RPMI8226 (cell line): ENCODE results near the gene RGMA.
"Not testable (repeated sequence)": the region's sequence is repeated elsewhere in the genome, so short reads cannot be mapped to it uniquely, and the experiment has no call there.

Experiments
- DNase-seq: peaks from one replicate; pipeline ENCODE4 v3.0.0-alpha.2; 2015

Gene RGMA

DNA sequence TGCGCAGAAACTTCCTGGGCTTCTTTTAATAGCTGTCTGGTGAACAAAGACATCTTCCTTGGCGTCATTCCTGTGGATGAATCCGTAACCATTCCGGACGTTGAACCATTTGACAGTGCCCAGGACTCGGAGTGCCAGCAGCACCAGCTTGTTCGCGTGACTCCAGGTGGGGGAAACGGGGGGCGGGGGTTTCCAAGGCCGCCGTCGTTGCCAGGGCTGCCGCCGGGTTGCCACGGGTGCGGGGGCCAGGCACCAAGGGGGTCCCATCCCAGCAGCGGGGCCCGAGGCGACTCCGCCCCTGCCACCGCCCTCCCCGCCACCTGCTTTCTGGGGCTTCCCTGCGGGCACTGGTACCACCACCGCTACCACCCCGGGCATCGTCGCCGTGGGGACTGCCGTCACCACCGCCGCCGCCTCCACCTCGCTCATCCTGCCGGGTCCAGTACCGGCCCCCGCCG lies 22.8 kb downstream of the RGMA start:
- no peak for DNase-seq

DNA sequence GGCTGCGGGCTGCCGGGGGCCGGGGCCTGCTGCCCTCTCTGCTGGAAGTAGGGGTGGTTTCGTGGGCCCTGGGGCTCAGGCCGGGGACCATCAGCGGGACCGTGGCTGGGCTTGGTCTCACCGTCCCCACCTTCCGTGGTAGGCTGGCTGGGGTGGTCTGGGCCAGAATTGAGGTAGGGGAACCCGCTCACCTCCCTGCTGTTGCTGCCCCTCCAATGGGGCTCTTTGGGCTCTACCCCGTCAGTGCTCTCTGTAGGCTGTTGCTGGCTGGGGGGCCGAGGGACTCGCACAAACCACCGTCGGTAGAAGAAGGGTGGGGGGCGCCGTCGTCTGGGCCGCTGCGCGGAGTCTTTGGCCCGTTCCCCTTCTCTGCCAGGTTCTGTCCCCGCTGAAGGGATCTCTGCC lies 23.4 kb downstream of the RGMA start:
- DNase-seq: no peak

DNA sequence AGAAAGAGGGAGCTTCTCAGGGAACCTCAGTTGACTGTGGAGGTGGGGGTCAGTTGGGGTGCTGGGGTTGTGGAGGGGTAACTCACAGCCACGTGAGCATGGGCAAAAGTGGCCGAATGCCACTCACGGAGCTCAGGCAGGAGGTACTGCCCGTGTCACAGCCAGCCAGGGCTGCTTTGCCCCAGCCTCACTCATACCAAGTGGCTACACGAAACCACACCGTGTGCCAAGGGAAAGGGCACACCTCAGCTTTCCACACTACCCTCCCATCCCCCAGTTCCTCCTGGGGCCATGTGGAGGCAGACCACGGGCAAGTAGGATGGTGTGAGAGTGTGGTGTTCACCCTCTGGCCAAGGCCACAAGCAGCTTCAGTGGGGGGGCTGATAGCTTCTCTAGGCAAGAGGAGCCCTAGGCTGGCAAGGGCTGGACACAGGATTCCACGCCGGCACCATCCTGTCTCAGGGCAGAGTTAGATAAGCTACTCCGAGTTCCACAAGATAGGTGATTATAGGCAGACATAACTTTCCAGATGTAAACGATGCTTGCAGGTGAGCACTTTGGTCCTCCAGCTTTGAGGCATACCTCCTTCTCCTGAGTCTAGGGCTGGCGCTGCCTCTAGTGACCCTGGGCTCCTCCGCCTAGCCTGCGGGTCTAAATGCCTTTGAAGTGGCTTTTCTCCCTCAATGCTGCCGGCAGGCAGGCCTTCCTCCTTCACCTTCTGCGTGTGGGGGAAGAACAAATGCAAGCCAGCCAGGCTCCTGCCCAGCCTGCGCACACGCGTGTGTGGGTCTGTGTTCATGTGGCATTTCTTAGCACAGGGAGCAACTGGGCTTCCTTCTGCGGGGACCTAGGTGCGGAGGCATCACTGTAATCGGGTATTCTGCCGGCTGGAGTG lies 25.0 kb downstream of the RGMA start:
- peak; percentile 56 for DNase-seq

DNA sequence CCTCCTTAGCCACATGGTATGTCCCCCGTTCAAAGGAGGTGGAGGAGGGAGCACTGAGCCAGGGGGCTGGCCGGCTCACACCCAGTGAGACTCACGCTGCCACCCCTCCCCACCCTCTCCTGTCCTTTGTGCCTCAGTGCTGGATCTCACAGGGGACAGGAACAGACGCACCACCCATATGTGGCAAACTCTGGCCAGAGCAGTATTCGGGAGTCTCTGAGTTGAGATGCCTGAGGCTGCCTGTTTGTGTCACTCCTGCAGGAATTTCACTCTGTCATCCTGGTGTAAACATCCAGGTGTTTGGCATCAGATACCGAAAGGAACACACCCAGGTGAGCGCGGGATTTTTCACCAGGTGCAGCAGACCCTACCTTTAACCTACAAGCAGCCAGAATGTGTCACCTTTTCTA lies 25.7 kb downstream of the RGMA start:
- no peak for DNase-seq

DNA sequence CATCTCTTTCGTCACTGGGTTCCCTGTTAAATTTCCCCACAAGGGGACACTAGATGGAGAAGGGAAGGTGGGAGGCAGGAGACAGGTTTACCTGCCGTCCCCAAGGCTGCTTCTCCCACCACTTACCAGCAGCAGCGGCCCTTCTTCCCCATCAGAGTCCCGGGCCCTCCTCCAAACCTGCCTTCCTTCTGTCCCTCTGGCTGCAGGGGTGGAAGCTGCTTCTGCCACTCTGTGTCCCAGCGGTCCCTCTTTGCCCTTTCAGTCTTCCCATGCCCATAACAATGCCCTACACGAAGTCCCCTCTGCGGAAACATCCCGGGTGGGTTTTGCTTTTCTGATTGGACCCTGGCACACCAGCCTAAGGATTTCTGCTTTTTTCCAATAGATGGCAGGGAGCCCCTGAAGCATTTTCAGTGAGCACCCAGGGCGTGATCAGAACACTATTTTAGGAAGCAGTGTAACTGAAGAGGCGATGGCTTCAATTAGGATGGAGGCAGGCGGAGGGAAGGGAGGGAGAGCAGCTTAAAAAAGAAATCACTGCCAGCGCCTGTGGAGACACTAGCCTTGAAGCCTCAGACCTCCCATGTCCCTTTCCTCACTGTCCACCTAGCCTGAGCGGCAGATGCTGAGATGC lies 26.3 kb downstream of the RGMA start:
- DNase-seq: not testable (repeated sequence)

DNA sequence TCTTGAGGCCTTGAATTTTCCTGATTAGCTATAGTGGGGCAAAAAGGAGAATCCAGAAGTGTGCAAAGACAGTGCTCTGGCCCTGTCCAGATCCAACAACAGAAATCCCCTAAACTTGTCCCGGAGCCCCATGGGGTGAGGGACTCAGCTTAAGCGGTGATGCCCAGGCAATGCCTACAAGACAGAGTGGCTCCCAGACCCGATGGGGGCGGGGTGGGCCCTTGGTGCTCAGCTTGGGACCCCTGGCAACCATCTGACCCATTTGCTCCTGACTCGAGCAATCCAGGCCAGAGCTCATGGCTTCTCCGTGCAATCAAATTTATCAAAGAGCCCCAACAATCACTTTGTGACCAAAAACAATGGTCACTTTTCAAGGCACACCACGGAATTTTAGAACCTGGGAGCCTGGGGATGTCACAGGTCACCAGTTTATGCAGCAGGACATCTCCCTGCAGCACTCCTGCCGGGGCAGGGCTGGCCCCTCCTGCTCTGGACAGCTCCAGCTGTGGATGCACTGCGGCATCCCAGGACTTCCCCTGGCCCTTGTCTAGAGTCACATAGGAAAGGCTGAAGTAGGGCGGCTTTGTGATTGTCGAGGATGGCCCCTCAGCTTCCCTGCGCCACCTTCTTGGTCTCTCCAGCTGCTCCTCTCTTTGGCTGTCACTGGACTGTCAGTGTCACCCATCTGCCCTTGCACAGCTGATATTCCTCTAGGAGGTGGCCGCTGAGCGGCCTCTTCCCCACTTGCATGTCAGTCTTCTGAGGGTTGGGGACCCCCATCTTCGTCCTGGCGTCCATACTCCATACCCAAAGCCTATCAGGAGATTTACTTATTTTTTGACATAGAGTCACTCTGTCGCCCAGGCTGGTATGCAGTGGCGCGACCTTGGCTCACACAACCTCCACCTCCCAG lies 28.4 kb downstream of the RGMA start:
- no peak for DNase-seq

DNA sequence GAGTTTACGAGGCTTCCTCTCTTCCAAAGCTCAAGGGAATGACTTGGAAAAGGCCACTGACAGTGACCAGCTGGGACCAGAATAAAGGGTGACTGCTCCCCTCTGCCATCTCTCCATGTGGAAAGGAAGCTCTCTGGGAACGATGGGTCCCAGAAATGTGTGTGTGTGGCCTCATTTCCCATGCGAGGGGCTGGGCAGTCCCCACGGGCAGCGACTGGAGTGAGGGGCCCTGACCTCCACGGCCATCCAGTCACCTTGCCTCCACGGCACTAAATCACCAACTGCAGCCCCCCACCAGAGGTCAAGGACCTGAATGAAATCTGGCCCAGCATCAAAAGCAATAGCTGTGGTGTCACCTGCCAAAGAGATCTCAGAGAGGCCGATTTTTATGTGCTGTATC lies 29.6 kb downstream of the RGMA start:
- DNase-seq: no peak

DNA sequence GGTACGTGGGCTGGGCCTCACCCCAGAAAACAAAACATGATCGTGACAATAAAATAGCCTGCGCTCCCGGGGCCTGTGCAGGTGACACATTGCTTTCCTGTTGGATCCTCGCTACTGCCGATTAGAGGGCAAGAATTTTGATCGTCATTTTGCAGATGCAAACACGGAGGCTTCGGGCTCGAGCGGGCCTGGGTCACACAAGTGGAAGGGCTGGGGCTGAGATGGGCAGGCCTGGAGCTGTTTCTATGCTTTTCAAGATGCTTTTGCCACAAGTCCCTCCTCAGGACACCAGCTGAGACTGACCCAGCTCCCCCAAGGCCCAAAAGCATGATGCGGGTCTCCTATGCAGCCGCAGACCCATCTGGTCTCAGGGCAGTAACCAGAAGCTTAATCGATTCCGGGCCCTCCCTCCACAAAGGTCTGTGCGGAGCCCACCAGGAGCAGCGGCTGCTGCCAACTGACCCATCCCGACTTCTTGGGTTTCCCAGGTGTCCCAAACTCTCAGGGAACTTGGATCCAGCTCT lies 30.0 kb downstream of the RGMA start:
- DNase-seq: no peak

DNA sequence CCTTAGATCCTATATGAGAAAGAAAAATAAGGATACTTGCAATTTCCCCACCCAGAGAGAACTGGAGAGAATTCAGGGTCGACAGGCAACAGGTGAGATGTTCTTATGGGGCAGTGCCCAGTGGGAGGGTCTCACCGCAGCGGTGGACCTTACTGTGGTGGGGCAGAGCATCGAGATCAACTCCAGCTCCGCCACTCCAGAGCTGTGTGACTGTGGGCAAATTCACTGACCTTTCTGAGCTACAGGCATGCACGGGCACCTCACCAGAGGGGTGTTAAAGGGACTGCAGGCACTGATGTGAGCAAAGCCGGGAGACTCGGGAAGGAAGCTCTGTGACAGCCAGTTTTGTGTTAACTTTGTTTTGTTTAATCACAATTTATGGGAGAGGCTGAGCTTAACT lies 30.9 kb downstream of the RGMA start:
- no peak for DNase-seq

DNA sequence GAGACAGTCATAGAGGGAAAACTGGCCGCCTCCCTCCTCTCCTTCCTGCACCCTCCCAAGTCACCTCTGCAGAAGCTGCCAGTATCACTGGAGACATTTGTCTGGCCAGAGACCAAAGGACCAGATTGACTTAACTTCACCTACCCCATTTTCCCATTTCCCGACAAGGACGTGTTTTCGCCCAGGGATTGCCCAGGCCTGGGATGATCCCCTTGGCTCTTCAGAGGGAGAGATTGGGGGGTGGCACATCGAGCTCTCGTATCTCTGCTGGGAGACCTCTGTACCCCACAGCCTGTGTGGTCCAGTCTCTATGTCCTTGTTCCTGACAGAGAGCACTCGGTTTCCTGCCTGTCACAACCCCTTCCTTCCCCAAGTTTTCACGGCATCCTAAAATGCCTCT lies 31.4 kb downstream of the RGMA start:
- no peak for DNase-seq

DNA sequence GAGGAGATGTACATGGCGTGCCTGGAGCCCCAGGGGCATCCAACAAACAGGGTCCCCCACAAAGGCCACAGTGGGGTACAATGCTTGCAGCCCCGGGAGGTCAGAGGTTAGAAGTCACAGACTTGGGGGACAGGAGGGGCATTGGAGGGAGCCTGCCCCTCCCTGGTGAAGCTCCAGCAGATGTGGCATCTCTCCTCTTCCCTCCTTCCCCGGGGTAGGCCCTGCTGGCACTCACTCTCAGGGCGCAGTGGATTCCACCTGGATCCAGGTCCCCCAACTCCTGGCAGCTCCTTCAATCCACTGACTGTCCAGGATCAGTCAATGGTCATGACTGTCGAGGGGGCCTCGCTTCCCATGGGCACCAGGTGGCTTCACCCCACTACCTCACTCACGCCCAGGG lies 32.2 kb downstream of the RGMA start:
- no peak for DNase-seq

DNA sequence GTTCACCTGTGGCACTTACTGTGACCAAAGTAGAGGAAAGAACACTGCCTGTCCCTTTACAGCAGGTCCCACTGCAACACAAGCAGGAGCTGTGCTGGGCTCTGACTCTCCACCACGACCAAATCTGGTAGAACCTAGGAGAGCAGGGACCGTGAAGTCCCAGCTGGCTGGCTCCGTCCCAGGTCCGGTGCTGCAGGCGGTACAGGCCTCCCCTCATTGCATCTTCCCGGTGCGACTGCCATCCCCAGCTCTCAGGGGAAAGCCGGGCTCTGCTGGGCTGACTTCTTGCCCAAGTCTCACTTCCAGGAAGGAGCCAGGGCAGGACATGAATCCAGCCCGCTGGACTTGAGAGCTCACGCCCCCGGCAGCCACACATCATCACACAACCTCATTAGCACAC lies 33.8 kb downstream of the RGMA start:
- DNase-seq: no peak

DNA sequence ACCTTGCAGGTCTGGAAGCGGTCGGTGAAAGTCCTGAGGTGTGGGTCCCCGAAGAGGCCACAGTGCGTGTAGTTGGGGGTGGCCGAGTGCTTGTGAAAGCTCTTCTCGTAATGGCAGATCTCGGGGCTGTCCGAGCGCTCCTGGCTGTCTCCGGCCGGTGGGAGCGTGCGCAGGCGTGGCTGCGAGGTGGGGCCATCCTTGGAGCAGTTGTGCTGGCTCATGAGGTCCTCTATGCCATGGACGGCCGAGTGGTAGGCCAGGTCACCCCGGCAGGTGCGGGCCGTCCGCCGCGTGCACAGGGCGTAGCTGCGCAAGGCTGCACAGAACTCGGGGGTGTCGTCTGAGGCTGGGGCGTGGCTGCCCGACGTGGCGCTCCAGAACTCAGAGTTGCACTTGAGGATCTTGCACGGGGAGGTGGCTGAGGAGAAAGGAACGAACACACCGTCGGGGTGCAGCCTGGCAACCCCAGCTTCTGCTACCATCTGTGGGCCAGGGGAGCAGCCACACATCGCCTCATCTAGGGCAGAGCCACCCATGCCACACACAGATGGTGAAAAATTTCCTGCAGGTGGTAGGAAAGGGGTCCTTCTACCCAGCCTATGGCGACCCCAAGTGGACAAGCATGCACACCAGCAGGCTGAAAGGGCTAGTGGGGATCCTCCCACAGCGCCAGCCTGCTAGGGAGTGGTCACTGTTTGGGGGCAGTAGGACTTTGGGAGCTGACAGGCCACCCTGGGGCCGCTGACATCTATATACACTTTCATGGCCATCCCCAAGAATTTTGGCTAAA lies 36.7 kb downstream of the RGMA start:
- peak; percentile 74 for DNase-seq

DNA sequence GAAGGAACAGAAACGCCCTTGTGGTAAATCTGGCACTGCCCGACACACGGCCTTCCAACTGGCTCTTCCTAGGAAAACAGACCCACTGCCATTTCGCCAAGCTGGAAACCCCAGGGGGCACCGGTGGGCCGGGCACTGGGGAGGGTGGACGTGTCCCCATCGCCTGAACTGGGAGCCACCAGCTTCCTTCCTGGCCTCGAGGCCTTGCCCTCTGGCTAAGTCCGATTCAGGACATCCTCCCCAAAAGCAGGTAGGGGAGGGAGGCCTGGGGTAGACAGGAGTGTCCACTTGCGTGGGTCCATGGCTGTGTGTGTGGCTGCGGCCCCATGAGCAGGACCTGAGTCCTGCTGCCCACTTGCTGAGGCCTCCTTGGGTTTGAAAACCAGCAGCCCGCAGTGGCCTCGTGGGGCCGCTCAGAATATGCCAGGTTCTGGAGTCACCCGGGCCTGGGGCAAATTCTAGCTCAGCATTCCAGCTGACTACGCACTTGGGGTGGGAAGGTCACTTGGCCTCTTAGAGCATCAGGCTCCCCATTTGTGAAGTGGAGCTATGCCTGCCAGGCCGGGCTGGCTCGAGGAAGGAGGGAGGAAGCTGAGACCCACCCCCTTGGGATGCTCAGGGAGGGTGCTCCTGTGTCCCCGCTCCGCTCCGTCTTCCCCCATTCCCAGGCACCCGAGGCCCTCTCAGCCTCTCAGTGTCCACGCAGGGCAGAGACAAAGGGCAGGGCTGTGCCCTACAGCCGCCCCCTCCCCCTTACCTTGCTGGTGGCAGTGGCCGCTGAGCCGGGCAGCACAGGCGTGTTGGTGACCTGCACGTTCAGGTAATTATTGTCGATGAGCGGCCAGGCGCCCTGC lies 37.5 kb downstream of the RGMA start:
- no peak for DNase-seq

DNA sequence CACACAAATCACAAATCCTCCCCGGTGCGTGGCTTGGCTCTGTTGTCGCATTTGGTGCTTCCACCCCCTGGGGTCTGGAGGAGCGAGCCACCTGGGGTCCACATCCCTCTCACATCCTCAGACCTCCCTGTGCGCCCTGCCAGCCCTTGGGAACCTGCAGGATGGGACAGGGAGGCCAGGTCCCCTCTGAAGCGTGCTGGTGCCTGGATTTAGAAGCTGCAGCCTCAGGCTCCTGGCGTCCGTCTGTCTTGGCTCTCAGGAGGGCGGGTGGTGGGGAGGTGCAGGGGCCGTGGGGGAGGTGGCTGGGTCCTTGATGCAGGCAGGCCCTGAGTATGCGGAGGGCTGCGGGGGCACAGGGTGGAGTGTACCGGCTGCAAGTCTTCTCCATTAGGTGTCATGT lies 38.4 kb downstream of the RGMA start:
- no peak for DNase-seq

DNA sequence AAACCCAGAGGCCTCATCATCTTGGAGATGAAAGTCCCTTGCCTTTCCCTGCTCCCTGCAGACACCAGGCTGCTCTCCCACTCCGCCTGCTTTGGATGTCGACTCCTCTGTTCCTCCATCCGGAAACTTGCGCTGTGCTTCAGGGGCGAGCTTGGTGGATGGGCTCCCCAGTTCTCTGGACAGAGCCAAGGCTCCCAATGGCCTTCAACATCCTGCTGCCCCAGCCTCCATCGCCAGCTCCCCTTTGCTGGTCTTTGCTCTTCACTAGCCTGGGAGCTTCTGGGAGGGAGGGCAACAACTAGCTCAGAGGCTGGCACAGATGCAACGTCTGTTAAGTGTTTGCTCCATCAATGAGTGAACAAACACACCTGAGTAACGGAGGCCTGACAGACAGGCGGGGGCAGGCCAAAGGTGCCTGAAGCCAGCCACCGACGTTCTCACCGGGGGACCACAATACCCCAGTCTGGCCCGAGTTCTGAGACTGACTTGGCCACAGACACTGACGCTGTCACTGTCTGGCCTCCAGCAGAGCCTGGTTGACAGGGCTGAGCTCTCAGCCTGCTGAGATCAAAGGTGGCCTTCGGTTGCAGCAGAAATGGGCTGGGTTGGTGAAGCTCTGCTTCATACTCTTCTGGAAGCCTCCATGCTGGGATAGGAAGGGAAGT lies 39.0 kb downstream of the RGMA start:
- no peak for DNase-seq

DNA sequence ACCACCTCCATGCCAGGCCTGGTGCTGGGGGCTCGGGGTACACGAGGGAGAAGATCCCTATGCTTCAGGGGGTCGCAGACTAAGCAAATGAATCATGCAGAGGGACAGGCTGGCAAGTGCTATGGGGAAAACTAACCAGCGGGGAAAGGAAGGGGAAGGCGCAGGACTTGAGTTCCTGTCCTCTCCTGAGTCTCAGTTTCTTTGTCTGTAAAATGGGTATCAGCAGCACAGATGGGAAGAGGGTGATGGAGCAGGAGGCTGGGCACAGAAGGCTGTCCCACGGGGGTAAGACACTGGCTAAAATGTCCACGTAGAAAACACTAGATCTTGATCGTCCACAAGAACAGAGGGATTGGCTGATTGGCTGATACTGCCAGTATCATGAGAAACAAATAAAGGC lies 39.8 kb downstream of the RGMA start:
- no peak for DNase-seq

DNA sequence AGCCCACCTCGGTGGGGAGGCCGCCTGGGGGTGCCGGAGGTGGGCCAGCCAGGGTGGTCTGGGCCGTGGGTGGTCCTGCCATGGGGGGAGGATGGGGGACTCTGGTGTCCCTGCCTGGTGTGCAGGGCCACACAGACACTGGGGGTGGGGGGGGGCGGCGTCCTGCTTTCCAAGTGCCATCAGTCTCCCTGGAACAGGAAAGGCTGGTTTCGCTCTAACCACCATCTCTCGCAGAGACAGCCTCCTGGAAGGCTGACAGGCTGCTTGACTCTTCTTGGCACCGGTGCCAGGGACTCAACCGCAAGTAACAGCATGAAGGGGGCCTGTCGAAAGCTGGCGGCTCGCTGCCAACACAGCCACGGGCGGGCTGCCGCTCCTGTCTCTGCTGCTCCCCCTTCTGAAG lies 40.3 kb downstream of the RGMA start:
- peak; percentile 93 for DNase-seq

DNA sequence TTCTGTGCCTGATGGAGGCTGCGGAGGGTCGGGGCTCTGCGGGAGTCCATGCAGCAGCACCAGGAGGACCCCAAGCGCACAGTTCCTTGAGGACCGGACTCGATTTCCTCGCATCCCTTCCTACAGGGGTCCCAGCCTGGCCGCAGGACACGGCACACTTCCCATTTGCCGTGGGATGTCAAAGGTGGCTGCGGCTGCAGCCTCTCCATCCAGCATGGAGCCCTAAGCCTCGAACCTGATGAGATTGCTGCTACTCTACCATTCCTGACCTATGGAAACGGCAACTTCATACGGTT lies 40.6 kb downstream of the RGMA start:
- DNase-seq: no peak

DNA sequence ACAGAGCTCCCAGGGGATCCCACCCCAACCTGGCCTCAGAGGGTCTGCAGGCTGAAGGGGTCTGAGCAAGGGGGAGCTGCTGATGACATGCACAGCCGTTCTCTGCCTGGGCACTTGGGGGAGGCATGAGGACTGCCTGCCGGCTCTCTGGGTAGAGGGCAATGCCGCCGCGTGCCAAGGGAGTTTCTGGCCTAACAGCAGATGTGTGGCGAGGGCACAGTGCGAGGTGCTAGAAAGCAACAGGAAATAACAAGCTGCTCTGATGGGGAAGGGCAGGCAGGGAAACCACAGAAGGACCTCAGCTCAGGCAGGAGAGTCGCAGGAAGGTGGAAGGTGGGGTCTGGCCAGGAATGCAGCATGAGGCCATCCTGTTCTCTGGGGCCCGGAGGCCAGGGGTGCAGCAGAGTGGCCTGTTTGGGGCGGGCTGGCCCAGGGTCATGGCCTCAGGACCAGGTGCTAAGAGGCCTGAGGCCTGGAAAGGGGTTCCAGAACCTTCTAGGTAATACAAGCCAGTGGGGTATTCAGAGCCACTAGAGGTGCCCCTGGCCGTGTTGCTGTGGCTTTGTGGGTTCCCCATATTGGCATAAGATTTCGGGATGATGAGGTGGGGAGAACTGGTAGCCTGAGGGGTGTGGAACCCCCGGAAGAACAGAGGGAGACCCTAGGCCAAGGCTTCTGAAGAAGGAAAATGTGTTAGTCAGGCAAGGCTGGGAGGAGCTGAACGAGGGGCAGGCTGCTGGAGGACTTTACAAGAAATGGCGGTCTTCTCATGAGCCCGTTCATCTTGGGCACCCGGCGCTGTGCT lies 41.2 kb downstream of the RGMA start:
- peak; percentile 93 for DNase-seq
